GM20000 (cell line): ENCODE results near the gene UFD1.

ENCODE experiments used
- DNase-seq: peaks from one replicate; pipeline ENCODE4 v3.0.0; 2012; ENCODE audit warnings: low spot score
- TF ChIP-seq, protein P1 (sequence below): IDR thresholded peaks from 2 replicates; pipeline ENCODE4 v1.5.1; 2012; ENCODE audit warnings: mild to moderate bottlenecking, control low read depth; ENCODE audit errors: extremely low read depth, missing control alignments

The UFD1 gene

DNA sequence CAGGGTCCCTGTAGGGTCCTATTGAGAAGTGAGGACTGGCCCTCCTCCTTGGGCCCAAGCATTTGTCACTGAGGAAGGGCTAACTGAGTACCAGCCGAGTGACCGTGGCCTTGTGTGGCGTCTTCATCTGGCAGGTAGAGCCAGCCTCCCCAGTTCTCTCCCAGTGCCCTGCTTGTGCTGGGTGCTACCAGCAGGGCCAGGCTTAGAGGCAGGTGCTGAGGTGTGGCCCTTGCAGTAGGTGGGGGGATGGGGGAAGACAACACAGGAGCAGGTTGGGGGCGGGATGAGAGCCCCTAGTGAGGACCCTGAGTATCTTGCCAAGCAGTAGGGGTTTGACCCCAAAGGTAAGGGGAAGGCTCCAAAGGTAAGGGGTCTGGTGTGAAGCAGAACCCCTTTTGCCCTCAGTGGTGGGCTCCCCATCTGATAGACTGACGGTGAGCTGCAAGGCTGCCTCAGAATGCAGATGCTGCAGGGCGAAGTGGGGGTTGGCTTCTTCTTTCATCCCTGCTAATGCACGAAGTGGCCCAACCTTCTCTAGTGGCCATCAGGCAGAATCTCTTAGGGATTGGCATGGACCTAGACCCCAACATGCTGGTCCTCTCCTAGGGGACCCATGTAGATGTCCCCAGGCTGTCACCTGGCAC, 20.4 kb upstream of the UFD1 start:
- TF ChIP-seq, protein P1, sequence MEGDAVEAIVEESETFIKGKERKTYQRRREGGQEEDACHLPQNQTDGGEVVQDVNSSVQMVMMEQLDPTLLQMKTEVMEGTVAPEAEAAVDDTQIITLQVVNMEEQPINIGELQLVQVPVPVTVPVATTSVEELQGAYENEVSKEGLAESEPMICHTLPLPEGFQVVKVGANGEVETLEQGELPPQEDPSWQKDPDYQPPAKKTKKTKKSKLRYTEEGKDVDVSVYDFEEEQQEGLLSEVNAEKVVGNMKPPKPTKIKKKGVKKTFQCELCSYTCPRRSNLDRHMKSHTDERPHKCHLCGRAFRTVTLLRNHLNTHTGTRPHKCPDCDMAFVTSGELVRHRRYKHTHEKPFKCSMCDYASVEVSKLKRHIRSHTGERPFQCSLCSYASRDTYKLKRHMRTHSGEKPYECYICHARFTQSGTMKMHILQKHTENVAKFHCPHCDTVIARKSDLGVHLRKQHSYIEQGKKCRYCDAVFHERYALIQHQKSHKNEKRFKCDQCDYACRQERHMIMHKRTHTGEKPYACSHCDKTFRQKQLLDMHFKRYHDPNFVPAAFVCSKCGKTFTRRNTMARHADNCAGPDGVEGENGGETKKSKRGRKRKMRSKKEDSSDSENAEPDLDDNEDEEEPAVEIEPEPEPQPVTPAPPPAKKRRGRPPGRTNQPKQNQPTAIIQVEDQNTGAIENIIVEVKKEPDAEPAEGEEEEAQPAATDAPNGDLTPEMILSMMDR = no peak
- no peak for DNase-seq

- TF ChIP-seq, protein P1 = no peak
- DNase-seq = no peak
These were observed 19.8 kb upstream of the UFD1 start for GRCh38 chr22:19498866-19499190.

DNA sequence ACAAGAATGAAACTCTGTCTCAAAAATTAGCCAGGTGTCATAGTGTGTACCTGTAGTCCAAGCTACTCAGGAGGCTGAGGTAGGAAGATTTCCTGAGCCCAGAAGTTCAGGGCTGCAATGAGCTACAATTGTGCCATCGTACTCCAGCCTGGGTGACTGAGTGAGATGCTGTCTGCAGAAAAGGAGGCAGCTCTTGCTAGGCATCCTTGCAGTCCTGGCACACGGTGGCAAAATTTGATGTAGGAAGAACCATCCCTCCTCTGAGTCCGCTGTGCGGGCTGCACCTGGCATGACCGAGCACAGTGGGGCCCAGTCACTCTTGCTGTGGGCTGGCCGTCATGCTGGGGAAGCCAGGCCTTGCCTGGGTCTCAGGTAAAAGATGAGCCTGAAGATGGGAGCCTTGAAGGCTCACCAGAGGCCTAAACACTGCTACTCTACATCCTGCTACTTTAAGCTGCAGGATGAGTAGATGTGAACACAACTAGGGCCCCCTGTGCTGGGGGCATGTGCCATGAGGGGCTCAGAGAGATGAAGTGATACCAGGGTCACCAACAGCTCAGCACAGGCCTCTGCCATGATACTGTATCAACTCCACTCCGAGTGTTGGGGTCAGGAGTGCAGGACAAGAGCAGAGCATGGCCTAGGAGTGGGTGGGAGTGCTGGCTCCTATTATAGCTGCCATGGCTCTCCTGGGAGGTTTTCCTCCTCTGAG, 19.3 kb upstream of the UFD1 start:
- TF ChIP-seq, protein P1 = no peak
- no peak for DNase-seq

DNA sequence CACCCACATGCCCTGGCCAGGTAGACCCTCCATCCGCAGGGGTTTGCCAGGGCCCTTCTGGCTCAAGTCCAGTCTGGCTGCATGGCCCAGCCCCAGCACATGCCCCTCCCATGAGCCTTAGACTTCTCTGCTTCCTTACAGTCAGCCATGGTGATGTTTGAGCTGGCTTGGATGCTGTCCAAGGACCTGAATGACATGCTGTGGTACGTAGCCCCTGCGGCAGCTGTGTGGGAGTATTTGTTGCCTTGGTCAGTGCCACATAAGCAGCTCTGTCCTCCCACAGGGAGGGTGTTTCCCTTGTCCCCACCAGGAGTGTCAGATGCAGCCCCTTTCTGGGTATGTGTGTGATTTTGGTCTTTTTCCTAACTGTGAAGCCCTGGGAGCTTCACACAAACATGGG, 18.3 kb upstream of the UFD1 start:
- DNase-seq = no peak
- TF ChIP-seq, protein P1 = no peak

DNA sequence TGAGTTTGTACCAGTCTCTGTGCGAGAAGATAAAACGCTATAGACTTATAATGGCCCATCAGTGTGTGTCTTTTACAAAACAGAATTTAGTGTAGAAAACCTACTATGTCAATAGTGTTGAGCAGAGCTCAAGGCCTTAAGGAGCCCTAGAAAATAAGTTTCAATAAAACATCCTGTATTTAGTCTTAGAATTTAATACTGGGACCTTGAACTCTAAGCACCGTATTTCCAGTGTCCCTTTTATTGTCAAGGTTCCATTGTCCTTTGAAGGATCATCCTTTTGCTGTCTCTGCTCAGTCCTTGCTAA, 17.3 kb upstream of the UFD1 start:
- no peak for DNase-seq
- TF ChIP-seq, protein P1 = no peak

DNA sequence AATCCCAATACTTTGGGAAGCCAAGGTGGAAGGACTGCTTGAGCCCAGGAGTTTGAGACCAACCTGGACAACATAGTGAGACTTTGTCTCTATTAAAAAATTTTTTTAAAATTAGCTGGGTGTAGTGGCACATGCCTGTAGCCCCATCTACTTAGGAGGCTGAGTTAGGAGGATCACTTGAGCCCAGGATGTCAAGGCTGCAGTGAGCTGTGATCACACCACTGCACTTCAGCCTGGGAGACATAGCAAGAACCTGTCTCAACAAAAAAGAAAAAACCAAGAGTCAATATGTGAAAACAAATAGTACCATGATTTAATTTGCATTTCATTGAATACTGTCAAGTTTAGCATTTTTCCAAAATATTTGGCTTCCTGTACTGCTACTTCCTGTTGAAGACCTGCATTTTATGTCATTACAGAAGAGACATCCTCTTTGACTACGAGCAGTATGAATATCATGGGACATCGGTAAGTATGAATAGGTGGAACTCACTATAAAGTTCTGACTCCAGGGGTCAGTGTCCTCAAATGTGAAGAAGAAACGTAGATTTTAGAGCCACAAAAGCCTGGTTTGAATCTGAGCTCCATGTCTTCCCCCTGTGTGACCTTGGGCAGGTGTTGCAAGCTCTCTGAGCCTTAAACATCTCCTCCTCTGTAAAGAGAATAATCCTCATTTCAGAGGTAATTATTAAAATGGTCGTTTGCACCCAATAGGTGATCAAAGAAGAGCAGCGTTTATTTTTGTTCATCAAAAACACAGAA, 16.8 kb upstream of the UFD1 start:
- no peak for DNase-seq
- TF ChIP-seq, protein P1 = no peak

DNA sequence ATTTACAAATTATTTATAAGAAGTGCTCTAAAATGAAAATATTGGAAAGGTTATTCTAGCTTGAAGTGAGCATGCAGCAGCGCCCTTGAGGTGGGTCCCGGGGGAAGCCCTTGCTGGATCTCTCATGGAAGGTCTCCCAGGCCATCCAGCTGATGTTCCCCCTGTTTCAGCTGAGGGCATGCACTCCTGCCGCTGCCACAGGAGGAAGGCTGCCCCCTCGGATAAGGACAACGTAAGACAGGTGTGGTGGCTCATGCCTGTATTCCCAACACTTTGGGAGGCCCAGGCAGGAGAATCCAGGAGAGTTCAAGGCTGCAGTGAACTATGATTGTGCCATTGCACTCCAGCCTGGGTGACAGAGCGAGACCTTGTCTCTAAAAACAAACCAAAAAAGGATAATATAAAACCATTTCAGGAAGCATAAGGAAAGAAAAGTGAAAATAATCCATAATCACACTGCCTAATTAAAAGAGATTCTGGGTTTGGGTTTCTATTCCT, 15.7 kb upstream of the UFD1 start:
- TF ChIP-seq, protein P1 = no peak
- no peak for DNase-seq
